Osteoblast (primary cell): ENCODE results near the gene XBP1. TPM values are rescaled to one million over a fixed set of nuclear protein-coding genes. Genes with fewer than 3 reads are reported as not detected.
A peak's percentile ranks its signal among the peaks of the same experiment; 100 is the strongest.
"Not testable (repeated sequence)": the region's sequence is repeated elsewhere in the genome, so short reads cannot be mapped to it uniquely, and the experiment has no call there.

ENCODE experiments used
- DNase-seq: peaks from one replicate; pipeline ENCODE4 v3.0.0; 2011; ENCODE audit warnings: low spot score, mixed read lengths; ENCODE audit not compliant: insufficient read length; ENCODE audit errors: missing footprints
- H2AFZ ChIP-seq: 2 replicates; pipeline ENCODE4 v1.6.0; 2011; ENCODE audit warnings: mild to moderate bottlenecking, low read length
- H3K27ac ChIP-seq: 2 replicates; pipeline ENCODE4 v1.5.1; 2011; ENCODE audit warnings: mild to moderate bottlenecking, low read depth, low read length, moderate library complexity
- H3K27me3 ChIP-seq: 2 replicates; pipeline ENCODE4 v1.6.0; 2012; ENCODE audit warnings: mild to moderate bottlenecking, control low read depth, inconsistent platforms, low read length, moderate library complexity; ENCODE audit not compliant: insufficient read depth
- H3K36me3 ChIP-seq: 2 replicates; pipeline ENCODE4 v1.5.1; 2011; ENCODE audit warnings: mild to moderate bottlenecking, low read length, control low read depth, moderate library complexity; ENCODE audit not compliant: insufficient read depth
- H3K4me1 ChIP-seq: 2 replicates; pipeline ENCODE4 v1.5.1; 2011; ENCODE audit warnings: mild to moderate bottlenecking, low read length, control low read depth, moderate library complexity; ENCODE audit not compliant: insufficient read depth
- H3K4me2 ChIP-seq: 2 replicates; pipeline ENCODE4 v1.6.0; 2011; ENCODE audit warnings: mild to moderate bottlenecking, low read length; ENCODE audit not compliant: insufficient read depth
- H3K4me3 ChIP-seq: fragments of 200-600 bp; sonication (generic); 3 replicates; pipeline ENCODE4 v1.5.1; 2012; ENCODE audit warnings: mild to moderate bottlenecking, low read length, inconsistent platforms; ENCODE audit not compliant: insufficient read depth
- H3K79me2 ChIP-seq: 2 replicates; pipeline ENCODE4 v1.6.0; 2012; ENCODE audit warnings: mild to moderate bottlenecking, low read length, control low read depth, inconsistent platforms; ENCODE audit not compliant: insufficient read depth
- H3K9me3 ChIP-seq: 2 replicates; pipeline ENCODE4 v1.5.1; 2011; ENCODE audit warnings: low read depth, low read length, control low read depth
- H4K20me1 ChIP-seq: 2 replicates; pipeline ENCODE4 v1.6.0; 2012; ENCODE audit warnings: mild to moderate bottlenecking, low read length, control low read depth; ENCODE audit not compliant: insufficient read depth
- total RNA-seq: library from RNA; depleted of rRNA; stranded (reverse); fragments of >200 nt; gene quantifications from 2 replicates; pipeline ENCODE4 v1.2.3, GENCODE V29; 2012
- TF ChIP-seq, protein P1 (sequence below): IDR thresholded peaks from 2 replicates; pipeline ENCODE4 v1.5.1; 2011; ENCODE audit warnings: mild to moderate bottlenecking, low read depth, low read length, moderate library complexity; ENCODE audit errors: extremely low read depth

Gene XBP1
- total RNA-seq, 1 donor: 219 TPM

DNA sequence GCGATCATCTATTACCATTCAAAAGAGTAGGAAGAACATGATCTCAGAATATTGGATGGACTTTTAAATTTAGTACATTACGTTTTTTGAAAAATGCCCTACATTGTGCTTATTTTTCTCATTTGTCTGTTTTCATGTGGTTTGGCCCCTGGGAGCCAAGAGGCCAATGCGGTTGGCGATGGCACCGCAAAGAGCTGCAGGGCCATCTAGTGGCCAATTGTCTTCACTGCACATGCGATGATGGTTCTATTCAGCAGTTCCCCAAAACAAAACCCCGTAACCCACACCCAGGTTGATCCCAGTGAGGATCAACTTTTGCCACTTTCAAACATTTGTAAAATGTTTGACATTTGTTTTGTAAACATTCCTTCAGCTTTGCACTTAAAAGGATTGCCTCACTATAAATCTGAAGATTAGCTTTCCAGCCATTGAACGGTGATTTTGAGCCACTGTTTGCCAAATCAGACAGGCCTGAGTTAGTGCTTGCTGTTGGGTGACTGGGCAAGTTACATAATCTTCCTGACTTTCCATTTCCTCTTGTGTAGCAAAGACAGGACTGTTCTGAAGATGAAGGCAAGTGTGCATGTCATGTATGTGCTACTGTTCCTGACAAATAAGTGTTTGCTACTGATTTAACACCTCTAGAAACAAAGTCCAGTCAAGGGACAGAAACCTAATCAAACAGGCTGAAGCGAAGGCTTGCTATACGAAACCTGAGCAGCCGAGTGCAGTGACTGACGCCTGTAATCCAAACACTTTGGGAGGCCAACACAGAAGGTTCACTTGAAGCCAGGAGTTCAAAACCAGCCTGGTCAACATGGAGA, 29.2 kb upstream of the XBP1 start:
- Histone ChIP-seq H3K4me1 (no peaks in the 10 kb centered on the region), H4K20me1 (peaks cover 3% of the 10 kb centered on the region), H3K27ac (no peak overlapping the region), H3K36me3 (no peaks in the 10 kb centered on the region), H3K27me3 (no peaks in the 10 kb centered on the region), H2AFZ (no peak overlapping the region), H3K79me2 (no peaks in the 10 kb centered on the region), H3K9me3 (no peaks in the 10 kb centered on the region), H3K4me3 (no peak overlapping the region), H3K4me2 (no peak overlapping the region)
- DNase-seq: peak; percentile 93
- TF ChIP-seq, protein P1, sequence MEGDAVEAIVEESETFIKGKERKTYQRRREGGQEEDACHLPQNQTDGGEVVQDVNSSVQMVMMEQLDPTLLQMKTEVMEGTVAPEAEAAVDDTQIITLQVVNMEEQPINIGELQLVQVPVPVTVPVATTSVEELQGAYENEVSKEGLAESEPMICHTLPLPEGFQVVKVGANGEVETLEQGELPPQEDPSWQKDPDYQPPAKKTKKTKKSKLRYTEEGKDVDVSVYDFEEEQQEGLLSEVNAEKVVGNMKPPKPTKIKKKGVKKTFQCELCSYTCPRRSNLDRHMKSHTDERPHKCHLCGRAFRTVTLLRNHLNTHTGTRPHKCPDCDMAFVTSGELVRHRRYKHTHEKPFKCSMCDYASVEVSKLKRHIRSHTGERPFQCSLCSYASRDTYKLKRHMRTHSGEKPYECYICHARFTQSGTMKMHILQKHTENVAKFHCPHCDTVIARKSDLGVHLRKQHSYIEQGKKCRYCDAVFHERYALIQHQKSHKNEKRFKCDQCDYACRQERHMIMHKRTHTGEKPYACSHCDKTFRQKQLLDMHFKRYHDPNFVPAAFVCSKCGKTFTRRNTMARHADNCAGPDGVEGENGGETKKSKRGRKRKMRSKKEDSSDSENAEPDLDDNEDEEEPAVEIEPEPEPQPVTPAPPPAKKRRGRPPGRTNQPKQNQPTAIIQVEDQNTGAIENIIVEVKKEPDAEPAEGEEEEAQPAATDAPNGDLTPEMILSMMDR: peak; percentile 99

GRCh38 chr22:28826921-28827320, 26.6 kb upstream of the XBP1 start:
- H3K27ac ChIP-seq: no peak overlapping the region
- H3K27me3 ChIP-seq: no peaks in the 10 kb centered on the region
- H3K4me2 ChIP-seq: no peak overlapping the region
- no peak overlapping the region for H2AFZ ChIP-seq
- no peaks in the 10 kb centered on the region for H3K79me2 ChIP-seq
- no peaks in the 10 kb centered on the region for H4K20me1 ChIP-seq
- H3K4me3 ChIP-seq: no peak overlapping the region
- H3K4me1 ChIP-seq: no peaks in the 10 kb centered on the region
- no peaks in the 10 kb centered on the region for H3K36me3 ChIP-seq
- no peaks in the 10 kb centered on the region for H3K9me3 ChIP-seq
- TF ChIP-seq, protein P1: no peak
- DNase-seq: no peak

- H3K4me1 ChIP-seq, H2AFZ ChIP-seq, H3K9me3 ChIP-seq, H3K4me3 ChIP-seq, H3K27ac ChIP-seq, H3K4me2 ChIP-seq, H3K36me3 ChIP-seq, H4K20me1 ChIP-seq, H3K27me3 ChIP-seq, H3K79me2 ChIP-seq, DNase-seq: not testable (repeated sequence)
These were observed 26.1 kb upstream of the XBP1 start for GRCh38 chr22:28826430-28826829.

DNA sequence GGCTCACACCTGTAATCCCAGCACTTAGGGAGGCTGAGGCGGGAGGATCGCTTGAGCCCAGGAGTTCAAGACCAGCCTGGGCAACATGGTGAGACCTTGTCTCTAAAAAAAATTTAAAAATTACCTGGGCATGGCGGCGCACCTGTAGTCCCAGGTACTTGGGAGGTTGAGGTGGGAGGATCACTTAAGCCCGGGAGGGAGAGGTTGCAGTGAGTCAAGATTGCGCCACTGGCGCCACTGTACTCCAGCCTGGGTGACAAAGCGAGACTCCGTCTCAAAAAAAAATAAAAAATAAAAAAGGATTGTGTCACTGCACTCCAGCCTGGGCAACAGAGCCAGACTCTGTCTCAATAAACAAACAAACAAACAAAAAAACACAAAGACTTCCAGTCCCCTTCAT, 24.1 kb upstream of the XBP1 start:
- H3K4me1 ChIP-seq, H3K27me3 ChIP-seq, DNase-seq, H2AFZ ChIP-seq, H3K4me3 ChIP-seq, H3K4me2 ChIP-seq, H3K79me2 ChIP-seq, H3K9me3 ChIP-seq, H4K20me1 ChIP-seq, H3K36me3 ChIP-seq, H3K27ac ChIP-seq: not testable (repeated sequence)

DNA sequence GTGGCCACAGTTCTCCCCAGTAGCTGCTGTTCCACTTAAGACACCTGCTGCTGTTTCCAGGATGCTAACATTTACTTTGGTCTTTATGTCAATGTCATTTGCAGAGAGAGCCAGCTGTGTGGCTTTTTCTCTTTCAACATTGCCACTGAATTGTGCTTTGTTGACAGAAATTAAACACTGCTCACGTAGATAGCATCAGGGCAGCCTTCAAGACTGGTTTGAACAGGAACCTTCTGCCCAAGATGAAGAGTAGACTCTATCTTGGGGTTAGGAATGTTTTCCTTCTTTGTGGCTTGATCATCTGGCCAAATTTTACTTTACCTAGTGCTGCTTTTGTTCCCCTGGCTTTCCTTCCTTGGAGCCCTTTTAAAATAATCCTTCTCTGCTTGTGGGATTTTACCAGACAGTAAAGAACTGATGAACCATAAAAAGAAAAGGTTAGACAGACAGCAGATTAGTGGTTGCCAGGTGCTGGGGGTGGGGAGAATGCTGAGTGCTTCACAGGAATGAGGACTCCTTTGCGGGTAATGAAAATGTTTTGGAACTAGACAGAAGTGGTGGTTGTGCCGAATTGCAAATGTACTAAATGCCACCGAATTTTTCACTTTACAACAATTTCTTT, 22.7 kb upstream of the XBP1 start:
- Histone ChIP-seq H3K4me1 (no peaks in the 10 kb centered on the region), H4K20me1 (peaks cover 4% of the 10 kb centered on the region), H3K4me3 (no peak overlapping the region), H3K9me3 (no peaks in the 10 kb centered on the region), H2AFZ (no peak overlapping the region), H3K27me3 (no peaks in the 10 kb centered on the region), H3K79me2 (no peaks in the 10 kb centered on the region), H3K36me3 (no peaks in the 10 kb centered on the region), H3K4me2 (no peak overlapping the region), H3K27ac (no peak overlapping the region)
- TF ChIP-seq, protein P1: no peak
- no peak for DNase-seq
